Nephron progenitor cell (in vitro differentiated cells): ENCODE results near the gene UVRAG.

Experiments
- DNase-seq: peaks from one replicate; pipeline ENCODE4 v3.0.0; 2021
- H3K27ac Mint-ChIP-seq: 2 replicates; pipeline ENCODE4 v1.8.0; 2021; ENCODE audit warnings: mild to moderate bottlenecking, moderate library complexity, mixed read lengths
- H3K27me3 Mint-ChIP-seq: 2 replicates; pipeline ENCODE4 v1.8.0; 2021; ENCODE audit warnings: mild to moderate bottlenecking, low read depth, mixed read lengths; ENCODE audit not compliant: poor library complexity
- H3K36me3 Mint-ChIP-seq: 2 replicates; pipeline ENCODE4 v1.8.0; 2021; ENCODE audit warnings: low read depth, mixed read lengths
- H3K4me1 Mint-ChIP-seq: 2 replicates; pipeline ENCODE4 v1.8.0; 2021; ENCODE audit warnings: mixed read lengths
- H3K4me3 Mint-ChIP-seq: 2 replicates; pipeline ENCODE4 v1.8.0; 2021; ENCODE audit warnings: mild to moderate bottlenecking, moderate library complexity, mixed read lengths
- H3K9me3 Mint-ChIP-seq: 2 replicates; pipeline ENCODE4 v1.8.0; 2021; ENCODE audit warnings: mild to moderate bottlenecking, moderate library complexity, mixed read lengths
- TF ChIP-seq, protein P1 (sequence below): fragments of 200-600 bp; sonication (generic); IDR thresholded peaks from 2 replicates; pipeline ENCODE4 v1.5.0; 2021; ENCODE audit warnings: antibody characterized with exemption

UVRAG gene

GRCh38 chr11:76131142-76131541 is 316.1 kb downstream of the UVRAG start:
- Mint-ChIP-seq H3K27me3 (no peaks in the 10 kb centered on the region), H3K4me3 (no peak overlapping the region), H3K36me3 (peaks cover 34% of the 10 kb centered on the region), H3K9me3 (no peaks in the 10 kb centered on the region), H3K27ac (peak overlapping the region; percentile 46), H3K4me1 (peaks cover 18% of the 10 kb centered on the region)
- no peak for DNase-seq
- TF ChIP-seq, protein P1, sequence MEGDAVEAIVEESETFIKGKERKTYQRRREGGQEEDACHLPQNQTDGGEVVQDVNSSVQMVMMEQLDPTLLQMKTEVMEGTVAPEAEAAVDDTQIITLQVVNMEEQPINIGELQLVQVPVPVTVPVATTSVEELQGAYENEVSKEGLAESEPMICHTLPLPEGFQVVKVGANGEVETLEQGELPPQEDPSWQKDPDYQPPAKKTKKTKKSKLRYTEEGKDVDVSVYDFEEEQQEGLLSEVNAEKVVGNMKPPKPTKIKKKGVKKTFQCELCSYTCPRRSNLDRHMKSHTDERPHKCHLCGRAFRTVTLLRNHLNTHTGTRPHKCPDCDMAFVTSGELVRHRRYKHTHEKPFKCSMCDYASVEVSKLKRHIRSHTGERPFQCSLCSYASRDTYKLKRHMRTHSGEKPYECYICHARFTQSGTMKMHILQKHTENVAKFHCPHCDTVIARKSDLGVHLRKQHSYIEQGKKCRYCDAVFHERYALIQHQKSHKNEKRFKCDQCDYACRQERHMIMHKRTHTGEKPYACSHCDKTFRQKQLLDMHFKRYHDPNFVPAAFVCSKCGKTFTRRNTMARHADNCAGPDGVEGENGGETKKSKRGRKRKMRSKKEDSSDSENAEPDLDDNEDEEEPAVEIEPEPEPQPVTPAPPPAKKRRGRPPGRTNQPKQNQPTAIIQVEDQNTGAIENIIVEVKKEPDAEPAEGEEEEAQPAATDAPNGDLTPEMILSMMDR, result no peak

GRCh38 chr11:76131671-76132631 is 316.9 kb downstream of the UVRAG start:
- no peak overlapping the region for H3K4me3 Mint-ChIP-seq
- peaks cover 28% of the 10 kb centered on the region for H3K36me3 Mint-ChIP-seq
- peaks cover 18% of the 10 kb centered on the region for H3K4me1 Mint-ChIP-seq
- no peaks in the 10 kb centered on the region for H3K27me3 Mint-ChIP-seq
- TF ChIP-seq, protein P1, result no peak
- H3K9me3 Mint-ChIP-seq, result no peaks in the 10 kb centered on the region
- peak overlapping the region; percentile 46 for H3K27ac Mint-ChIP-seq
- no peak for DNase-seq

DNA sequence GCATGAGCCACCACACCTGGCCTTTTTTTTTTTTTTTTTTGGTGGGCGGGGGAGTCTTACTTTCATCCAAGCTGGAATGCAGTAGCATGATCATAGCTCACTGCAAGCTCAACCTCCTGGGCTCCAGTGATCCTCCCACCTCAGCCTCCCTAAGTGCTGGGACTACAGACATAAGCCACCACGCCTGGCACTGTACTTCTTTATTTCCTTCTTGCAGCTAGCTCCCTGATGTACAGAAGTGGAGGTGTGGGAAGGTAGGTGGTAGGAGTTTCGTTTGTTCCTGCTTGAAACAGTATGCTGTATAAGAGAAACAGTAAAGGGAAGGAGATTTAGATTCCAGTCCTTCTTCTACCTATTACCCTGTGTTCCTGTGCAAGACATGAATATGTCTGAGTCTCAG is 319.2 kb downstream of the UVRAG start:
- peaks cover 29% of the 10 kb centered on the region for H3K36me3 Mint-ChIP-seq
- no peaks in the 10 kb centered on the region for H3K27me3 Mint-ChIP-seq
- H3K4me1 Mint-ChIP-seq, result peaks cover 28% of the 10 kb centered on the region
- TF ChIP-seq, protein P1, result no peak
- H3K27ac Mint-ChIP-seq, result no peak overlapping the region
- no peaks in the 10 kb centered on the region for H3K9me3 Mint-ChIP-seq
- H3K4me3 Mint-ChIP-seq, result no peak overlapping the region
- DNase-seq, result no peak

- TF ChIP-seq, protein P1, result no peak
- H3K36me3 Mint-ChIP-seq, result peaks cover 23% of the 10 kb centered on the region
- no peaks in the 10 kb centered on the region for H3K9me3 Mint-ChIP-seq
- H3K4me3 Mint-ChIP-seq, result no peak overlapping the region
- H3K4me1 Mint-ChIP-seq, result peaks cover 28% of the 10 kb centered on the region
- H3K27me3 Mint-ChIP-seq, result no peaks in the 10 kb centered on the region
- DNase-seq, result no peak
- H3K27ac Mint-ChIP-seq, result no peak overlapping the region
These were observed 320.5 kb downstream of the UVRAG start for GRCh38 chr11:76135491-76135890.

- H3K27ac Mint-ChIP-seq, result no peak overlapping the region
- H3K4me3 Mint-ChIP-seq, result no peak overlapping the region
- no peaks in the 10 kb centered on the region for H3K27me3 Mint-ChIP-seq
- TF ChIP-seq, protein P1, result no peak
- H3K36me3 Mint-ChIP-seq, result peaks cover 44% of the 10 kb centered on the region
- H3K9me3 Mint-ChIP-seq, result no peaks in the 10 kb centered on the region
- DNase-seq, result no peak
- H3K4me1 Mint-ChIP-seq, result peaks cover 9% of the 10 kb centered on the region
These were observed 324.3 kb downstream of the UVRAG start for GRCh38 chr11:76139314-76139713.
